WTC11 (cell line): ENCODE measurements around the gene NPEPL1. TPM values are rescaled to one million over a fixed set of nuclear protein-coding genes. Genes with fewer than 3 reads are reported as not detected.
A peak's percentile ranks its signal among the peaks of the same experiment; 100 is the strongest.

Experiments
- ATAC-seq: fragments of 200-7000 bp; cut with Tn5 transposase; 2 replicates; pipeline ENCODE4 v1.10.0; 2021; ENCODE audit warnings: mild to moderate bottlenecking, moderate library complexity
- CTCF ChIA-PET: fragments of 300-600 bp; sonication (Branson Sonifier 250); formaldehyde crosslinking; loops from one replicate; lab custom pipeline; 2021; ENCODE audit warnings: antibody characterized with exemption; lab: Charles Lee
- POLR2A ChIA-PET: fragments of 350-600 bp; sonication (Branson Sonifier 250); formaldehyde crosslinking; loops from one replicate; lab custom pipeline; 2021; ENCODE audit warnings: antibody characterized with exemption; lab: Charles Lee
- DNase-seq: peaks from one replicate; pipeline ENCODE4 v3.0.0; 2021; ENCODE audit warnings: low spot score
- H3K27ac Mint-ChIP-seq: 2 replicates; pipeline ENCODE4 v1.8.0; 2021; ENCODE audit warnings: mixed read lengths
- H3K27me3 Mint-ChIP-seq: 2 replicates; pipeline ENCODE4 v1.8.0; 2021; ENCODE audit warnings: low read depth, mild to moderate bottlenecking, moderate library complexity, mixed read lengths
- H3K36me3 Mint-ChIP-seq: 2 replicates; pipeline ENCODE4 v1.8.0; 2021; ENCODE audit warnings: mixed read lengths
- H3K4me1 Mint-ChIP-seq: 2 replicates; pipeline ENCODE4 v1.8.0; 2022; ENCODE audit warnings: mixed read lengths
- H3K4me3 Mint-ChIP-seq: 2 replicates; pipeline ENCODE4 v1.8.0; 2021; ENCODE audit warnings: mild to moderate bottlenecking, moderate library complexity, mixed read lengths
- H3K9me3 Mint-ChIP-seq: 2 replicates; pipeline ENCODE4 v1.8.0; 2021; ENCODE audit warnings: mixed read lengths
- ATF1 ChIP-seq: sonication (generic); formaldehyde crosslinking; IDR thresholded peaks from 2 replicates; pipeline ENCODE4 v1.8.1; 2023; ENCODE audit warnings: mild to moderate bottlenecking, moderate library complexity, missing genetic modification reagents
- ATF2 ChIP-seq: sonication (generic); formaldehyde crosslinking; IDR thresholded peaks from 2 replicates; pipeline ENCODE4 v1.8.1; 2022; ENCODE audit warnings: low read depth, missing genetic modification reagents, borderline replicate concordance
- CREM ChIP-seq: sonication (generic); formaldehyde crosslinking; IDR thresholded peaks from 2 replicates; pipeline ENCODE4 v1.8.1; 2022; ENCODE audit warnings: mild to moderate bottlenecking, missing genetic modification reagents, moderate library complexity
- ETV6 ChIP-seq: sonication (generic); formaldehyde crosslinking; IDR thresholded peaks from 2 replicates; pipeline ENCODE4 v1.8.1; 2022; ENCODE audit warnings: mild to moderate bottlenecking, missing genetic modification reagents
- FOXP1 ChIP-seq: sonication (generic); formaldehyde crosslinking; IDR thresholded peaks from 2 replicates; pipeline ENCODE4 v1.8.0; 2022; ENCODE audit warnings: missing genetic modification reagents, mild to moderate bottlenecking, moderate library complexity, borderline replicate concordance
- GTF2I ChIP-seq: fragments of 250-450 bp; sonication (Bioruptor Pico); conservative IDR thresholded peaks from 2 replicates; pipeline ENCODE4 v1.4.0; 2021; ENCODE audit warnings: mild to moderate bottlenecking
- MXD4 ChIP-seq: fragments of 250-450 bp; sonication (Bioruptor Pico); IDR thresholded peaks from 2 replicates; pipeline ENCODE4 v1.8.0; 2021; ENCODE audit warnings: mild to moderate bottlenecking, moderate library complexity, borderline replicate concordance
- MYBL2 ChIP-seq: sonication (generic); formaldehyde crosslinking; IDR thresholded peaks from 2 replicates; pipeline ENCODE4 v1.8.1; 2023; ENCODE audit warnings: mild to moderate bottlenecking, moderate library complexity, missing genetic modification reagents
- PRRX2 ChIP-seq: fragments of 250-450 bp; sonication (Bioruptor Pico); IDR thresholded peaks from 2 replicates; pipeline ENCODE4 v1.8.0; 2021; ENCODE audit warnings: mild to moderate bottlenecking
- SMAD4 ChIP-seq: sonication (generic); formaldehyde crosslinking; IDR thresholded peaks from 2 replicates; pipeline ENCODE4 v1.8.0; 2022; ENCODE audit warnings: mild to moderate bottlenecking, missing genetic modification reagents
- TP53 ChIP-seq: sonication (generic); formaldehyde crosslinking; IDR thresholded peaks from 2 replicates; pipeline ENCODE4 v1.8.1; 2023; ENCODE audit warnings: mild to moderate bottlenecking, missing genetic modification reagents
- ZNF263 ChIP-seq: sonication (generic); formaldehyde crosslinking; IDR thresholded peaks from 2 replicates; pipeline ENCODE4 v1.8.1; 2022; ENCODE audit warnings: low read depth, mild to moderate bottlenecking, moderate library complexity, missing genetic modification reagents
- ZNF281 ChIP-seq: sonication (generic); formaldehyde crosslinking; IDR thresholded peaks from 2 replicates; pipeline ENCODE4 v1.8.0; 2023; ENCODE audit warnings: mild to moderate bottlenecking, missing genetic modification reagents
- ZNF317 ChIP-seq: sonication (generic); formaldehyde crosslinking; IDR thresholded peaks from 2 replicates; pipeline ENCODE4 v1.8.1; 2023; ENCODE audit warnings: low read depth, mild to moderate bottlenecking, moderate library complexity, missing genetic modification reagents, borderline replicate concordance
- ZNF416 ChIP-seq: fragments of 250-450 bp; sonication (Bioruptor Pico); IDR thresholded peaks from 2 replicates; pipeline ENCODE4 v1.9.0; 2021; ENCODE audit warnings: mild to moderate bottlenecking, inconsistent platforms
- ZNF423 ChIP-seq: fragments of 250-450 bp; sonication (Bioruptor Pico); IDR thresholded peaks from 2 replicates; pipeline ENCODE4 v2.1.2; 2022; ENCODE audit warnings: mild to moderate bottlenecking, moderate library complexity
- ZNF512 ChIP-seq: sonication (generic); formaldehyde crosslinking; IDR thresholded peaks from 2 replicates; pipeline ENCODE4 v1.8.1; 2022; ENCODE audit warnings: missing genetic modification reagents, borderline replicate concordance
- ZNF671 ChIP-seq: fragments of 250-450 bp; sonication (Bioruptor Pico); IDR thresholded peaks from 2 replicates; pipeline ENCODE4 v1.8.0; 2021; ENCODE audit warnings: mild to moderate bottlenecking
- total RNA-seq: library from RNA; stranded (reverse); gene quantifications from 3 replicates; pipeline ENCODE4 v1.2.3, GENCODE V29; 2021
- TF ChIP-seq, protein P1 (sequence below): fragments of 200-600 bp; IDR thresholded peaks from 2 replicates; pipeline ENCODE4 v1.8.0; 2022; ENCODE audit warnings: antibody characterized with exemption
- TF ChIP-seq, protein P2 (sequence below): sonication (generic); formaldehyde crosslinking; IDR thresholded peaks from 2 replicates; pipeline ENCODE4 v1.8.0; 2023; ENCODE audit warnings: missing genetic modification reagents
- TF ChIP-seq, protein P3 (sequence below): sonication (generic); formaldehyde crosslinking; IDR thresholded peaks from 2 replicates; pipeline ENCODE4 v1.8.1; 2023; ENCODE audit warnings: mild to moderate bottlenecking, missing genetic modification reagents, moderate library complexity
- TF ChIP-seq, protein P4 (sequence below): fragments of 250-450 bp; sonication (Bioruptor Pico); IDR thresholded peaks from 2 replicates; pipeline ENCODE4 v1.9.0; 2021; ENCODE audit warnings: mild to moderate bottlenecking

NPEPL1 gene
- total RNA-seq, 1 experiment from 2014 or later: 39.9 TPM

- POLR2A ChIA-PET: no interaction called here
- CTCF ChIA-PET: interaction anchor here (0.5 to 1.8 kb wide), 2 partner anchors 59 to 61 kb away, joined by 3 to 4 read pairs; partner anchors contain the start of gene STX16
- H3K9me3 Mint-ChIP-seq: no peaks in the 10 kb centered on the region
- no peak for ATAC-seq
- no peak for DNase-seq
- H3K4me1 Mint-ChIP-seq: no peaks in the 10 kb centered on the region
- TF ChIP-seq ZNF423 (CRISPR knock-in tag): no peak
- no peak for TF ChIP-seq MXD4 (CRISPR knock-in tag)
- no peak for TF ChIP-seq SMAD4 (CRISPR knock-in tag)
- TF ChIP-seq ZNF671 (CRISPR knock-in tag): no peak
- TF ChIP-seq ATF1: no peak
- no peak for TF ChIP-seq MYBL2 (CRISPR knock-in tag)
- no peak for TF ChIP-seq ETV6
- TF ChIP-seq, protein P1, sequence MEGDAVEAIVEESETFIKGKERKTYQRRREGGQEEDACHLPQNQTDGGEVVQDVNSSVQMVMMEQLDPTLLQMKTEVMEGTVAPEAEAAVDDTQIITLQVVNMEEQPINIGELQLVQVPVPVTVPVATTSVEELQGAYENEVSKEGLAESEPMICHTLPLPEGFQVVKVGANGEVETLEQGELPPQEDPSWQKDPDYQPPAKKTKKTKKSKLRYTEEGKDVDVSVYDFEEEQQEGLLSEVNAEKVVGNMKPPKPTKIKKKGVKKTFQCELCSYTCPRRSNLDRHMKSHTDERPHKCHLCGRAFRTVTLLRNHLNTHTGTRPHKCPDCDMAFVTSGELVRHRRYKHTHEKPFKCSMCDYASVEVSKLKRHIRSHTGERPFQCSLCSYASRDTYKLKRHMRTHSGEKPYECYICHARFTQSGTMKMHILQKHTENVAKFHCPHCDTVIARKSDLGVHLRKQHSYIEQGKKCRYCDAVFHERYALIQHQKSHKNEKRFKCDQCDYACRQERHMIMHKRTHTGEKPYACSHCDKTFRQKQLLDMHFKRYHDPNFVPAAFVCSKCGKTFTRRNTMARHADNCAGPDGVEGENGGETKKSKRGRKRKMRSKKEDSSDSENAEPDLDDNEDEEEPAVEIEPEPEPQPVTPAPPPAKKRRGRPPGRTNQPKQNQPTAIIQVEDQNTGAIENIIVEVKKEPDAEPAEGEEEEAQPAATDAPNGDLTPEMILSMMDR: no peak
- TF ChIP-seq ZNF317: no peak
- no peak for TF ChIP-seq PRRX2 (CRISPR knock-in tag)
- no peak for TF ChIP-seq FOXP1 (CRISPR knock-in tag)
- TF ChIP-seq CREM (CRISPR knock-in tag): no peak
- TF ChIP-seq GTF2I (CRISPR knock-in tag): no peak
- TF ChIP-seq ZNF416 (CRISPR knock-in tag): no peak
- TF ChIP-seq, protein P2, sequence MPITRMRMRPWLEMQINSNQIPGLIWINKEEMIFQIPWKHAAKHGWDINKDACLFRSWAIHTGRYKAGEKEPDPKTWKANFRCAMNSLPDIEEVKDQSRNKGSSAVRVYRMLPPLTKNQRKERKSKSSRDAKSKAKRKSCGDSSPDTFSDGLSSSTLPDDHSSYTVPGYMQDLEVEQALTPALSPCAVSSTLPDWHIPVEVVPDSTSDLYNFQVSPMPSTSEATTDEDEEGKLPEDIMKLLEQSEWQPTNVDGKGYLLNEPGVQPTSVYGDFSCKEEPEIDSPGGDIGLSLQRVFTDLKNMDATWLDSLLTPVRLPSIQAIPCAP (CRISPR knock-in tag): no peak
- no peak for TF ChIP-seq ZNF512 (CRISPR knock-in tag)
- TF ChIP-seq, protein P3, sequence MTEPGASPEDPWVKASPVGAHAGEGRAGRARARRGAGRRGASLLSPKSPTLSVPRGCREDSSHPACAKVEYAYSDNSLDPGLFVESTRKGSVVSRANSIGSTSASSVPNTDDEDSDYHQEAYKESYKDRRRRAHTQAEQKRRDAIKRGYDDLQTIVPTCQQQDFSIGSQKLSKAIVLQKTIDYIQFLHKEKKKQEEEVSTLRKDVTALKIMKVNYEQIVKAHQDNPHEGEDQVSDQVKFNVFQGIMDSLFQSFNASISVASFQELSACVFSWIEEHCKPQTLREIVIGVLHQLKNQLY: no peak
- TF ChIP-seq TP53 (CRISPR knock-in tag): no peak
- no peak overlapping the region for H3K4me3 Mint-ChIP-seq
- no peak overlapping the region for H3K27ac Mint-ChIP-seq
- no peaks in the 10 kb centered on the region for H3K27me3 Mint-ChIP-seq
- peaks cover 5% of the 10 kb centered on the region; the same call in 1 of the 2 replicates for H3K36me3 Mint-ChIP-seq
Measured at GRCh38 chr20:58712151-58712791, 19.7 kb downstream of the NPEPL1 start.

- ChIA-PET CTCF (interaction anchor here (0.5 kb wide), 1 partner anchor 58 kb away, joined by 3 read pairs; no protein-coding TSS in a partner anchor), POLR2A (no interaction called here)
- H3K27me3 Mint-ChIP-seq: no peaks in the 10 kb centered on the region
- no peak overlapping the region for H3K27ac Mint-ChIP-seq
- ATAC-seq (no peak), DNase-seq (peak; percentile 9)
- H3K4me1 Mint-ChIP-seq: no peaks in the 10 kb centered on the region
- no peak overlapping the region for H3K4me3 Mint-ChIP-seq
- H3K9me3 Mint-ChIP-seq: no peaks in the 10 kb centered on the region
- peaks cover 5% of the 10 kb centered on the region; the same call in 1 of the 2 replicates for H3K36me3 Mint-ChIP-seq
- TF ChIP-seq ATF2 (CRISPR knock-in tag) (no peak), ZNF281 (CRISPR knock-in tag) (no peak), ZNF263 (no peak)
- TF ChIP-seq, protein P4, sequence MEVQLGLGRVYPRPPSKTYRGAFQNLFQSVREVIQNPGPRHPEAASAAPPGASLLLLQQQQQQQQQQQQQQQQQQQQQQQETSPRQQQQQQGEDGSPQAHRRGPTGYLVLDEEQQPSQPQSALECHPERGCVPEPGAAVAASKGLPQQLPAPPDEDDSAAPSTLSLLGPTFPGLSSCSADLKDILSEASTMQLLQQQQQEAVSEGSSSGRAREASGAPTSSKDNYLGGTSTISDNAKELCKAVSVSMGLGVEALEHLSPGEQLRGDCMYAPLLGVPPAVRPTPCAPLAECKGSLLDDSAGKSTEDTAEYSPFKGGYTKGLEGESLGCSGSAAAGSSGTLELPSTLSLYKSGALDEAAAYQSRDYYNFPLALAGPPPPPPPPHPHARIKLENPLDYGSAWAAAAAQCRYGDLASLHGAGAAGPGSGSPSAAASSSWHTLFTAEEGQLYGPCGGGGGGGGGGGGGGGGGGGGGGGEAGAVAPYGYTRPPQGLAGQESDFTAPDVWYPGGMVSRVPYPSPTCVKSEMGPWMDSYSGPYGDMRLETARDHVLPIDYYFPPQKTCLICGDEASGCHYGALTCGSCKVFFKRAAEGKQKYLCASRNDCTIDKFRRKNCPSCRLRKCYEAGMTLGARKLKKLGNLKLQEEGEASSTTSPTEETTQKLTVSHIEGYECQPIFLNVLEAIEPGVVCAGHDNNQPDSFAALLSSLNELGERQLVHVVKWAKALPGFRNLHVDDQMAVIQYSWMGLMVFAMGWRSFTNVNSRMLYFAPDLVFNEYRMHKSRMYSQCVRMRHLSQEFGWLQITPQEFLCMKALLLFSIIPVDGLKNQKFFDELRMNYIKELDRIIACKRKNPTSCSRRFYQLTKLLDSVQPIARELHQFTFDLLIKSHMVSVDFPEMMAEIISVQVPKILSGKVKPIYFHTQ (CRISPR knock-in tag): no peak
Measured at GRCh38 chr20:58712806-58713731, 20.5 kb downstream of the NPEPL1 start.
